HG02885 (cell line): ENCODE data around the gene CANX.
"Not testable (repeated sequence)": the region's sequence is repeated elsewhere in the genome, so short reads cannot be mapped to it uniquely, and the experiment has no call there.

Experiments used
- ATAC-seq: cut with Tn5 transposase; IDR thresholded peaks from one replicate; pipeline ENCODE4 v1.9.1; 2021; ENCODE audit warnings: mild to moderate bottlenecking; ENCODE audit not compliant: unreplicated experiment, poor library complexity

CANX gene

GRCh38 chr5:179697993-179698934, 503 bp upstream of the CANX start:
- ATAC-seq = peak; percentile 90

- ATAC-seq = no peak
These were observed 960 bp downstream of the CANX start for GRCh38 chr5:179699616-179700237.

GRCh38 chr5:179700401-179700918, 1.7 kb downstream of the CANX start:
- no peak for ATAC-seq

GRCh38 chr5:179716286-179716685, 17.5 kb downstream of the CANX start:
- ATAC-seq = no peak

GRCh38 chr5:179720222-179720621, 21.5 kb downstream of the CANX start:
- ATAC-seq = no peak

GRCh38 chr5:179724163-179724562, 25.4 kb downstream of the CANX start:
- no peak for ATAC-seq

GRCh38 chr5:179727106-179727505, 28.3 kb downstream of the CANX start:
- no peak for ATAC-seq

GRCh38 chr5:179729303-179729702, 30.5 kb downstream of the CANX start:
- no peak for ATAC-seq

- ATAC-seq = no peak
These were observed 31.0 kb downstream of the CANX start for GRCh38 chr5:179729727-179730126.

GRCh38 chr5:179730356-179730755, 31.6 kb downstream of the CANX start:
- no peak for ATAC-seq

GRCh38 chr5:179730852-179731251, 32.1 kb downstream of the CANX start:
- ATAC-seq = no peak

GRCh38 chr5:179731791-179732411, 33.1 kb downstream of the CANX start:
- ATAC-seq = peak; percentile 16

GRCh38 chr5:179732412-179732917, 33.7 kb downstream of the CANX start, which contains the start of gene MAML1:
Gene MAML1, plus strand, starts transcription at chr5:179732822. Its CDS starts 291 bp downstream, at chr5:179733113.
- ATAC-seq = peak; percentile 94

- peak; percentile 34 for ATAC-seq
These were observed 34.4 kb downstream of the CANX start for GRCh38 chr5:179732918-179733771.

GRCh38 chr5:179733772-179734126, 35.0 kb downstream of the CANX start:
- ATAC-seq = no peak

- no peak for ATAC-seq
These were observed 35.9 kb downstream of the CANX start for GRCh38 chr5:179734536-179735164.

GRCh38 chr5:179738742-179739141, 40.0 kb downstream of the CANX start:
- no peak for ATAC-seq

GRCh38 chr5:179744106-179744505, 45.3 kb downstream of the CANX start:
- ATAC-seq = not testable (repeated sequence)

- no peak for ATAC-seq
These were observed 48.1 kb downstream of the CANX start for GRCh38 chr5:179746872-179747271.
